Activated CD8-positive, alpha-beta memory T cell treated with anti-CD3 and anti-CD28 coated beads for 4 hours (primary cell): ENCODE measurements around the gene LY86.

ENCODE experiments used
- DNase-seq, 2 donors: peaks; one replicate each; pipeline ENCODE4 v3.0.0-alpha.2; 2020; ENCODE audit warnings: low read depth in 2 of 2

The LY86 gene

DNA sequence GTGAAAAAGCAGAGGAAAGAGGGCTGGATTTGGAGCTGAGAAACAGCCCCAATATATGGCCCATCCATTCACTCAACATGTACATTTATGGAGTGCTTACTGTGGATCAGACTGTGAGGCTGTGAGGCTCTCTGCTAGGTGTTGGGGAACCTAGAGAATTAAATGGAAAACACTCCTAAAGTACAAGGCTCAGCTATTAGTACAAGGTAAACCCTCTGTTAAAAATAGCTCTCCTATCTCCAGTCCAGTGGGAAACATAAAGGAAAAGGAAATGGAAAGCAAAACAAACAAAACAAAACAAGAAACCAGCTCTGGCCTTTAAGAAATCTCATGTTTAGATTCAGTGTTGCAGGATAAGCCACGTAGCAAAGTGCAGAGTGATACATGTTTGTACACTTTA is 35.0 kb downstream of the LY86 start:
- DNase-seq, result no peak

DNA sequence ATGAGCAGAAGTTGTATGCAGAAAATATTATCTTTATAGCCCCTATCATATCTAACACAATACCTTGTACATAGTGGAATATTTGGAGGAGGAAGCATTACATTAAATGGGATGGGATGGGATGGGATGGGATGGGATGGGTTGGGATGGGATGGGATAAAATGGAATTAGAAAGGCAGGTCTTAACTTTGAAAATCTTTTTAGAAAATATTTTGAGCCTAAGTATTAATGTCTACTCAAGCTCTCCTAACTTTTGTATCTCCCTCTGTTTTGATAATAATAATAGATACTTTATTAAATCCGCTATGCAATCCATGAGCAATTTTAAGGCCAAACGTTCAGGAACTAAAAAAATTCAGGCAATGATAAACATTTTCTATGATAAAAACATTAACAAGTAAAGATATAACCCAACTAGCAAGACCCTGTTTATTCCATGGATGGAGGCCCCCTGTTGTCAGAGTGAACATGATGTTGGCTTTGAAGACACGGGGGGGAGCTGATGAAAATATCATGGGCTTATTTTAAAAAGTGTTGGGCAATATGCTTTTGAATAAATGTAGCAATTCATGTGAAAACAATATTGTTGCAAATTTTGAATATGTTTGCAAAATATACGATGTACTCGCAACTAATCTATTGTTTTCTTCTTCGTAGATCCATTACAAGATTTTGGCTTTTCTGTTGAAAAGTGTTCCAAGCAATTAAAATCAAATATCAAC is 35.9 kb downstream of the LY86 start:
- DNase-seq, result no peak

DNA sequence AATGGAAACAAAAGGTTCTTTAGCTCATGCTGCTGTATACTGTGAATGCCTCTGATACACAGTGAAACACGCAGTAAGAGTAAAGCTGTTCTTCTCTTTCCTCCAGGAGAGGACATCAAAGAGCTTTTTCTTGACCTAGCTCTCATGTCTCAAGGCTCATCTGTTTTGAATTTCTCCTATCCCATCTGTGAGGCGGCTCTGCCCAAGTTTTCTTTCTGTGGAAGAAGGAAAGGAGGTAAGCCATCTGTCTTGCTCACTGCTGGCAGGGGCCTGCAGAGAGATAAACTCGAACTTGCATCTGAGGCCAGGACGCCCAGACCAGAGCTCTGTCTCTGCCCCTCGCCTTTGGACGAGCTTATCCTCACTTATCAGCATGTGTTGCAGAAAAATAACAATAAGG is 37.7 kb downstream of the LY86 start:
- no peak for DNase-seq

DNA sequence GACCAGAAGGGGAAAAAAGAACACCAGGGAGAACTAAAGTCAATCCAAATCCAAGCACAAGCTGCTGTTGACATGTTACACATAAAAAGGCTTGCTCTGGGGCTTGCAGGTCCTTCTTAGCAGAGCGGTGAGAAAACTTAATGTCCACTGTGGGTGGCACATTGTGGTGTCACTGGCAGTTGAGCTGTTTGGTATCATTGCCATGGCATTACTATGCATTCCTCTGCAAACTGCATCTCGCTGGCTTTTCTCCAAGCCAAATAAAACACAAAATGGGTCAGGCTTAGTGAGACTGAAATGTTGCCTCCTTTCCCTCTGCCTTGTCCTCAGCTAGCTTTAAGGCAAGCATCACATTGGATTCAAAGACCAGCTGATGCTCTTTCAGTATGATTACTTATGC is 40.9 kb downstream of the LY86 start:
- DNase-seq, result no peak

DNA sequence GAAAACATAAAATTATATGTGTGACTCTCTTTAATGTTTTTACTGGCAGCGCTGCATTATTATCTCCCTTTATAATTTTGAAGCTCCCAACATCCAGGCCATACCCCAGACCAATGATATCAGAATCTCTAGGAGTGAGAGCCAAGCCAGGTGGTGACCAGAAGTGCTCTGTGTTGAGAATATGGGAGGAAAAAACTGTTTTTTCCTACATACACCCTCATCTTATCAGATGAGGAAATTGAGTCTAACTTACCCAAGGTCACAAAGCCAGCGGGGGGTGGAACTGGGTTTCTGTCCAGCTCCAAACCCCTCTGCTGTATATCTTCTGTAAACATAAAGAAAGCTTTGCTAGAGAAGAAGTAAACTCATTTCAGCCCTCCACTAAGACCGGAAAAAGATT is 42.5 kb downstream of the LY86 start:
- no peak for DNase-seq

DNA sequence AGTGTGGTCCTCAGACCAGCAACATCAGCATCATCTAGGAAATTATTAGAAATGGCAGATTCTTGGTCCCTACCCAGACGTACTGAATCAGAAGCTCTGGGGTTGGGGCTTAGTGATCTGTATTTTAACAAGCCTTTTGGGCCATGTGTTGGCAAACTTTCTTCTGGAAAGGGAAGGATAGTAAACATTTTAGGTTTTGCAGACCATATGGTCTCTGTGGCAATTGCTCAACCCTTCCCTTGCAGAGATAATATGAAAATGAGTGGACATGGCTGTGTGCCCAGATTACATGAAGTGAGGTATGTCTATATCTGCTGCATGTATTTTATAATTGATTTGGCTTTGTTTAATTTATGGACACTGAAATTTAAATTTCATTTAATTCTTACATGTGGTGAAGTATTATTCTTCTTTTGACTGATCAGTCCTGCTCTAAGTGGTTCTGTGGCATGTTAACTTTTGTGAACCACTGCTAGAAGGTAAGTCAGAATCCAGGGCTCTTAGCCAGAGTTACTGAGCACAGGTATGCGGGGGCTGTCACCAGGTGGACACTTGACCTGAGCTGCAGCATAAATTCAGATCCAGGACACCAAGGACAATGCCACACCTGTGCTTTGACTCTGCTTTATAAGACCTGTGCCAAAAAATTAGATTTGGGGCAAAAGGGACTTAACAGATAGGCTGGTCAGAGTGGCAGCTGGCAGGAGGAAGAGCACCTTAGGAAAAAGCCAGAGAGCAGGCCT is 43.2 kb downstream of the LY86 start:
- no peak for DNase-seq

DNA sequence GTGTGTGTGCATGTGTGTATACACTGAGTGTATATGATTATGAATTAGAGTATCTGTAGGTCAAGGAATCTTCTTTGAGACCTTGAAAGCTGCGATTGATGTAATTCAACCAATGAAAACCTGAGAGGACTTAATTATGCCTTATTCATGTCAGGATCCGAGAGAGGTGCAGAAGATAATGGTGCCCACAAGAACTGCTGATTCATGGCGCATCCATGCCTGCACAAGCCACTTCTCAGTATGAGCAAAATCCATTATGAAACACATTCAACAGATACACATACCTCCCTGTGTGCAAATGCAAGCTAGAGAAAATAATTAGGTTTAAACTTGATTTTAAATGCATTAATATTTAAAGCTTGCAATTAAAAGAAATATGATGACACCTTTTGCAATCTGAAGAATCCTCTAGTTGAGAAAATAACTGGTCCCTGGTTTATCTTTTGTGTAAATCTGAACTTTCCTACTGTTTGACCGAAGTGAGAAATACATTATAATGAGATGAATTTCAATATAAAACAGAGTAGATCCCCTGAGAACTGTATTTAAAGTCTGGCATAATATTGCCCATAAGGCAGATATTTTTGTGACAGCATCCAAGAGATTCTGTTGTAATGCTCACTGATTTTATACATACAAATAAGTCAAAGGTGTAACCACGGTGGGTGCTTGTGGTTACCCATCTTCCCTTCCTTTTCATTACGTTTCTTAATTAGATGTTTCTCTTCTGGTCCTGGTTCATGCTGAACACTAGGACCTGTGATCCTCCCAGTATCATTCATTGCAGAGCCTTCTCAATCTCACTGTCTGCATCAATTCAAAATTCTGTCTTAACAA is 45.6 kb downstream of the LY86 start:
- no peak for DNase-seq

DNA sequence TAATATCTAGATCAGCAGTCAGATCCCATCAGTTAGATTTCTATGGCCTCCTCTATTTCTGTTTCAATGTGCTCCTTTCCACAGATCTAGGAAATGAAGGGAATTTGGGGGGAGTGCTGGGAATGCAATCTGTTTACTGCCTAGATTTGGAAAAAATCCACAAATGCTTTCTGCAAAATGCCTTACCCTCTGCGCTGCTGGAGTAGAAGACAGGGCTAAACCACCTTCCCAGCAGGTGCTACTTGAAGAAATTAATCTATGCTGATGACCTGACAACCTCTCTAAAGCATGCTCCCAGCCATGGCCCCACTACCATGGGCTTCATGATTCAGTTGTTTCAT is 46.2 kb downstream of the LY86 start:
- DNase-seq, result no peak

DNA sequence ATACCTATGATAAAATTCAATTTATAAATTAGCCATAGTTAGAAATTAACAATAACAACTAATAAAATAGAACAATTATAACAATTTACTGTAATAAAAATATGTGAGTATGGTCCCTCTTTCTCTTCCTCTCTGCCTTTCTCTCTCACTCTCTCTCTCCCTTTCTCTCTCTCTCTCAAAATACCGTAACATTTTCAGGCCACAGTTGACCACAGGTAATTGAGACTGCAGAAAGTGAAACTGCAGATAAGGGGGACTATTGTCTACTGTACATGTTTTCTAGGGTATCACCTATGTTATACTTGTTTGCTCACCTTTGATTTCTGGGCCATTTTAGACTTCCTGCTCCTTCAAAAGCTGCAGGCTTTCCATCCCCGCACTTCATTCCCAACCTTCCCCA is 46.8 kb downstream of the LY86 start:
- DNase-seq, result no peak

DNA sequence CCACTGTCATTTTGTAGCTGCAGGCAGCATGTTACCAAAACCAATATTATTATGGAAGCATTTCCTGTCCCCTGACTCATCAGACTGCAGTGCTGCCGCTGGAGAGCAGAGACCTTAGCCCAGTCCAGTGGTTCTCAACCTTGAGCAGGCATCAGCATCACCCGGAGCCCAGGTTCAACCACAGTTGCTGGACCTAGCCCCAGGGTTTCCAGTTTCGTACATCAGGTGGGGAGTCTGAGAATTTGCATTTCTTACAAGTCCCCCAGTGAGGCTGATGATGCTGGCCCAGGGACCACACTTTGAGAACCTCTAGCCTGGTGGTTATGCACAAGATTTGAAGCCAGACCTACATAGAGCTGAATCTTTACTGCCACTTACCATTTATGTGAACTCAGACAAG is 47.3 kb downstream of the LY86 start:
- DNase-seq, result no peak

DNA sequence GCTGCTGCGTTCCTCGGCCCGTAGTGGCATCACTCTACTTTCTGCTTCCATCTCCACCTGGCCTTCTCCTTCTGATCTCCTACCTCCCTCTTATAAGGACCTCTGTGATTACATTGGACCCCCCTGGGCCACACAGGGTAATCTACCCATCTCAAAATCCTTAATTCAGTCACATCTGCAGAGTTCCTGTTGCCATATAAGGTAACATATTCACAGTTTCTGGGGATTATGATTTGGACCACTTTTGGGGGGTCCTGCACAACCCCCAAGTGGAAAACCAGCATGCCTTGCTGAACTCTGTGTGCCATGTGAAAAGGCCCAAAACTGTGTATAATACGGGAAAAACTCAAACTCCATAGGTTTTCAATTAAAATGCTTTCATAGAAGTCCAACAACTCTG is 51.1 kb downstream of the LY86 start:
- DNase-seq, result no peak

DNA sequence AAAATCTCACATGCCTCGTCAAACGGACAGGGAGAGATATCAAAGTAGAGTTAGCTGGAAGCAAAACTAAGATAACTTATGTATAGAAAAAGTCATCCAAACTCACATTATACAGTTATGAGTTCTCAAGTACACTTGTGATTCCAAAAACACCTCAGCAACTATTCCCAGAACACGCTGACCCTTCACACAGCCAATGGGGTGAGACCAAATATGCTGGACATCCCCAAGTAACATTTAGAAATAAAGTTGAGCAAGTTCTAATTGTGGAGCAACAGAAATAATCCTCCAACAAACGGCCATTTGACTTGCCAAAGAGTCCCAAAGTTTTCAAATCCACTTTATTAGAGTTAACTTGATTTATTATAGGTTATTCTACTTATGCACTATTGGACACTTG is 52.4 kb downstream of the LY86 start:
- DNase-seq, result no peak

DNA sequence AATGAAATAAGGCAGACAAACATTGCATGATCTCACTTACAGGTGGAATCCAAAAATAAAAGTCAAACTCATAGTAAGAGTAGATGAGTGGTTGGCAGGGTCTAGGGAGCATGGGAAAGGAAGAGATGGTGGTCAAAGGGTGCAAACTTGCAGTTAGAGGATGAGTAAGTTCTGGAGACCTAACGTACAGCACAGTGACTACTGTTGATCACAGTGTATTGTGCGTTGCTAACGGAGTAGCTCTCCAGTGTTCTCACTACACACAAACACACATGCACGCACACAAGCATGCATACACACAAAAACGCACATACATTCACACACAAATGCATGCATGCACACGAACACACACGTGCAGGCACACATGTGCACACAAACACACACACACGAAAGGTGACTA is 54.9 kb downstream of the LY86 start:
- DNase-seq, result no peak

DNA sequence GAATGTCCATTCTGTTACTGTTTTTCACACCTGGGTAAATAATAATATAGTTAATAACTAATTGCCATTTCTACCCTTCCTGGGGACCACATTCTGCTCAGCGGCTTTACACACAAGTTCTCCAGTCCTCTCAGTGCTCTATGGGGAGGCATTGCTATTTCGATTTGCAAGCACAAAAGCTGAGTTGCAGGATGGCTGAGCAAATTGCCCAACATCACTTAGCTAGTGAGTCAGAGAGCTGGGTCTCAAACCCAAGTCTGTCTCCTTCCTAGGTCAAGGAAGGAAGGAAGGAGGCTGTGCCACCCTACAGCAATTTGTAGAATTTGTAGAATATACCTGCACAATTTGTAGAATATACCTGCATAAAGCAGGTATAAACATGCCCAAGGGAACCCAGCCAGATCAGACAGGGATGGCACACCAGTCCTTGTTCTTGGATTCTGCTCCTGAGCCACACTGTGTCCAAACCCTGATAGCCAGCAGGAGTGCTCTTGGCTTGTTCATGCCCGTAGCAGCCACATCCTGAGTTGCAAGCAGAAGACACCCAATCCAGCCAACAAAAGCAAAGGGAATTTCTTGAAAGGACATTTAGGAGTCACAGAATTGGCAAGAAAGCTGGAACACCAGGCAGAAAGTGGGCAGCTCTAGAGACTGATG is 56.9 kb downstream of the LY86 start:
- no peak for DNase-seq

DNA sequence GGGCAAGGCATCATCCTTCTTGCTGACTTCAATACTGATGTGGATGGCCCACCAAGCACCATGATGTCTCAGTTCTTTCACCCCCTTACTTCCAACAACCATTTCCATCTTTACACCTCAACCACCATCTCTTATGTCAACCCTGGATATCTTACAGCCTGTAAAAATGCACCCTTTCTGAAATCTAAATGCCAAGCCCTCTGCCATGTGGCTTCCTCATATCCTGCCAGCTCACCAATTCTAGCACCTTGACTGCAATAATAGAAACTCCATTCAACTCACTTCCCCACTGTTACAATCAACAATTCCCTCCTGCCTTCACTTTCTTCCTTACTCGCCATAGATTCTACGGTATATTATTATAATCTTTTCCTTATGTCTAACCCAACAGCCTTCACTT is 57.9 kb downstream of the LY86 start:
- no peak for DNase-seq

DNA sequence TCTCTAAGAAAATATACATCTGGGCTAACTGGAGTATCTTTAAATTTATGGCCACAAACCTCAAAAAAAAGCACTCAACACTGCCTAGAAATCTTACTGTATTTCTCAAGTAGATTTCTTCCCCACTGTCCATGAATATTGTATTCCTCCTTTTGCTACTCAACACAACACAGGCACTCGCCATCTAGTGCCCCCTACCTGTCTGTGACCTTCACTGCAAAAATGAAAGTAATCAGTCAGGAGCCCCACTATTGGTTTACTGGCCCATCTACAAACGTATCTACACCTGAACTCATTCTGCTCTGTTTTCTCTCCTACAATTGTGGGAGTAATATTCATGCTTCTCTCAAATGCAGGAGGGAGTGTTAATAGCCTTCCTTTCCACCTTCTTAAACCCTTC is 58.3 kb downstream of the LY86 start:
- DNase-seq, result no peak

DNA sequence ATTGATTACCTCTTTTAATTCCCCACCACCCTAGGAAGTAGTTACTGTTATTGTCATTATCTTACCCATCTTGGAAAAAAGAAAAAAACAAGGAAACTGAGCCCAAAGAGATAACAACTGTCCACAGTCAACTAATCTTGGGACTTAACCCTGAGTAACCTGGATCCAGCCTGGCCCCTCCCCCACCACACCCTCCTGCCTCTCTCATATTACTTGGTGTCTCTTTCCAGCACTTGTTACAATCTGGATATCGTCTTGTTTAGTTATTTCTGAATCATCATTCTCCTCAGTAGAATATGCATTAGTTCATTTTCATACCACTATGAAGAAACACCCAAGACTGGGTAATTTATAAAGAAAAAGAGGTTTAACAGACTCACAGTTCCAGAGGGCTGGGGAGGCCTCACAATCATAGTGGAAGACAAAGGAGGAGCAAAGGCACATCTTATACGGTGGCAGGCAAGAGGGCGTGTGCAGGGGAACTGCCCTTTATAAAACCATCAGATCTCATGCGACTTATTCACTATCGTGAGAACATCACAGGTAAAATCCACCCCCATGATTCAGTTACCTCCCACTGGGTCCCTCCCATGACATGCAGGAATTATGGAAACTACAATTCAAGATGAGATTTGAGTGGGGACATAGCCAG is 60.3 kb downstream of the LY86 start:
- DNase-seq, result no peak

DNA sequence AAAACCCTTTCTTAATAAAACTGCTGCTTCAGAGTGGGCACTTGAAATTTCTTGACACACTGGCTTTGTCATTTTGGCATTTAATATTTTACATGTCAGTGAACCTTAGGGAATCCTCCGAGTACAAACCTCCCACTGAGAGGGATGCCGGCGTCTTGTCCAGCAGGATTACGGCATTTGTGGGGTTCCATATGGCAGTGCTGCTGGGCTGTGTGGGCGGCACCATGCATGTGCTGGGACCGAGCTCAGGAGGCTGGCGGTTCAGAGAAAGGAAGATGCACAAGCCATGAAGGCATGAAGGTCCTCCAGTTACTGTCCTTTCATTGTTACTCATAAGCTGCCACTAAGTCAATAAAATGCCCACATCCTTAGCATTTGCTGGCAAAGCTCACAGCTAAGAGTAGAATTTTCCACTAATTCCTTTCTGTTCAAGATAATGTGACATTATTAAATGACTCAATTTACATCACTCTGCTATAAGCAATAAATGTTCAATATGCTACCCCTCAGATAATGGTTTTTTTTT is 61.4 kb downstream of the LY86 start:
- DNase-seq, result no peak

DNA sequence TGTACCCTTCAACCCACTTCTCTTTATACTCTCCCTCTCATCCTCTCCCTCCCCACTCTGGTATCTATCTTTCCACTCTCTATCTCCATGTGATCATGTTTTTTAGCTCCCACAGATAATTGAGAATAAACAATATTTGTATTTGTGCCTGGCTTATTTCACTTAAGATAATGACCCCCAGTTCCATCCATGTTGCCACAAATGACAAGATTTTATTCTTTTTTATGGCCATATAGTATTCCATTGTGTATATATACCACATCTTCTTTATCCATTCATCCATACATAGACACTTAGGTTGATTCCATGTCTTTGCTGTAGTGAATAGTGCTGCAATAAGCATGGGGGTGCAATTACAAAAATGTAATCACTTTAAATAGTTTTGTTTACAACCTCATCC is 62.3 kb downstream of the LY86 start:
- DNase-seq, result no peak

DNA sequence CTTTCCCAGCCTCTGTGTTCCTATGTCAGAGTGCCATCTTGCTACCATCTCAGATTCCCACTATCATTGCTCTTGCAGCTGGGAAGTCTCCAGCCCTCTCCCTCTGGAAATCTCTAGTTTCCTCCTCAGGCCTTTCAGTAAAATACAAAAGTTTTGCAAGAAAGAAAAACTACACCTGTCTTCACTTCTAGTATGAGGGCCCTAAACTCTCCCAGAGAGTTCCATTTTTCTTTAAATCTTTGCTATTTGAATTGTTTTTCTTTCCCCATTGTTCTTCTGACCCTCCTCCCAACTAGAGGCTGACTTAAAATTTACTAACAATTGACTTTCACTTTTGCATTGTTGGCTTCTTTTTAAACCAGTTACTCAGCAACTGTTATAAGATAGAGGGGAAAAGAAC is 62.8 kb downstream of the LY86 start:
- no peak for DNase-seq

DNA sequence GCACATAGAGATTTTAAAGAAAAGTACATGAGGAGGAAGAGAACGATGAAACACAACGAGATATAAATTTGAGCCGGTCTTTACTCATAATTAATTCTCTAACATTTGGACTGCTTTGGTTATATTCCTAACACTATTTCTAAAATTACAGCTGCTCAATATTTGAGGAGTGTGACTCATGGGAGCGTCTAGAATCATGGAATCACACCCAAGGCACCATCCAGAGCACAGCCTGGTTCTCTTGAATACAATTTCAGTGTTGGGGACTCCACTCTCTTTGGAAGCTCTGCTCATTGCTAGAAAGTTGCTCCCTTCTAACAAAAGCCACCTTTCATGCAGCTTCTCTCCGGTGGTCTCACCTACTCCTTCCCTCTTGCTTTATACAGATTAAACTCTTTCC is 64.4 kb downstream of the LY86 start:
- no peak for DNase-seq
